HepG2 (cell line): ENCODE measurements around the gene SFI1. TPM values are rescaled to one million over a fixed set of nuclear protein-coding genes. Genes with fewer than 3 reads are reported as not detected.
A peak's percentile ranks its signal among the peaks of the same experiment; 100 is the strongest.

Experiments used
- CHD2 ChIP-seq: IDR thresholded peaks from 2 replicates; pipeline ENCODE4 v1.6.1; 2011; ENCODE audit warnings: low read depth, low read length, improper control_type of control experiment
- DMTF1 ChIP-seq: sonication (generic); formaldehyde crosslinking; IDR thresholded peaks from 2 replicates; pipeline ENCODE4 v1.4.0; 2020; ENCODE audit warnings: mild to moderate bottlenecking, missing genetic modification reagents
- E2F1 ChIP-seq: sonication (generic); formaldehyde crosslinking; IDR thresholded peaks from 2 replicates; pipeline ENCODE4 v1.5.0; 2020; ENCODE audit warnings: missing genetic modification reagents
- ELF1 ChIP-seq: sonication (generic); formaldehyde crosslinking; IDR thresholded peaks from 2 replicates; pipeline ENCODE4 v1.4.0; 2020; ENCODE audit warnings: missing genetic modification reagents
- FOXO1 ChIP-seq: sonication (generic); formaldehyde crosslinking; IDR thresholded peaks from 2 replicates; pipeline ENCODE4 v1.4.0; 2020; ENCODE audit warnings: missing genetic modification reagents
- NFKBIZ ChIP-seq: IDR thresholded peaks from 2 replicates; pipeline ENCODE4 v1.6.1; 2018; ENCODE audit warnings: missing genetic modification reagents, missing compliant biosample characterization
- PCBP1 ChIP-seq: fragments of 200-400 bp; formaldehyde crosslinking; IDR thresholded peaks from 2 replicates; pipeline ENCODE4 v1.6.1; 2017; ENCODE audit warnings: mild to moderate bottlenecking, low read depth, low read length, borderline replicate concordance
- RBM39 ChIP-seq: fragments of 200-400 bp; formaldehyde crosslinking; IDR thresholded peaks from one replicate; pipeline ENCODE4 v1.6.1; 2018; ENCODE audit warnings: antibody characterized with exemption, mild to moderate bottlenecking, low read depth, low read length; ENCODE audit not compliant: poor library complexity, severe bottlenecking
- RFX3 ChIP-seq: IDR thresholded peaks from 2 replicates; pipeline ENCODE4 v1.6.1; 2016; ENCODE audit warnings: missing biosample characterization, missing genetic modification reagents
- SPEN ChIP-seq: sonication (generic); formaldehyde crosslinking; IDR thresholded peaks from 2 replicates; pipeline ENCODE4 v1.5.1; 2020; ENCODE audit warnings: low read depth, mild to moderate bottlenecking, missing genetic modification reagents
- TFDP2 ChIP-seq: sonication (generic); formaldehyde crosslinking; IDR thresholded peaks from 2 replicates; pipeline ENCODE4 v1.4.0; 2020; ENCODE audit warnings: missing genetic modification reagents
- TOPORS ChIP-seq: sonication (generic); formaldehyde crosslinking; IDR thresholded peaks from 2 replicates; pipeline ENCODE4 v1.8.0; 2023; ENCODE audit warnings: mild to moderate bottlenecking, missing genetic modification reagents
- ZBTB38 ChIP-seq: sonication (generic); formaldehyde crosslinking; IDR thresholded peaks from 2 replicates; pipeline ENCODE4 v1.5.1; 2020; ENCODE audit warnings: mild to moderate bottlenecking, missing genetic modification reagents
- ZBTB44 ChIP-seq: sonication (generic); formaldehyde crosslinking; IDR thresholded peaks from 2 replicates; pipeline ENCODE4 v1.4.0; 2020; ENCODE audit warnings: missing genetic modification reagents
- ZMYM3 ChIP-seq: sonication (generic); formaldehyde crosslinking; IDR thresholded peaks from 2 replicates; pipeline ENCODE4 v1.5.1; 2020; ENCODE audit warnings: mild to moderate bottlenecking, missing genetic modification reagents
- ZNF331 ChIP-seq: sonication (generic); formaldehyde crosslinking; IDR thresholded peaks from 2 replicates; pipeline ENCODE4 v1.4.0; 2020; ENCODE audit warnings: missing genetic modification reagents
- ZNF432 ChIP-seq: sonication (generic); formaldehyde crosslinking; IDR thresholded peaks from 2 replicates; pipeline ENCODE4 v1.5.0; 2020; ENCODE audit warnings: missing genetic modification reagents, mild to moderate bottlenecking, borderline replicate concordance
- ZNF510 ChIP-seq: sonication (generic); formaldehyde crosslinking; IDR thresholded peaks from 2 replicates; pipeline ENCODE4 v1.4.0; 2020; ENCODE audit warnings: low read depth, mild to moderate bottlenecking, missing genetic modification reagents
- ZNF556 ChIP-seq: sonication (generic); formaldehyde crosslinking; IDR thresholded peaks from 2 replicates; pipeline ENCODE4 v1.4.0; 2020; ENCODE audit warnings: mild to moderate bottlenecking, missing genetic modification reagents, borderline replicate concordance
- ZNF607 ChIP-seq: sonication (generic); formaldehyde crosslinking; IDR thresholded peaks from 2 replicates; pipeline ENCODE4 v1.5.1; 2020; ENCODE audit warnings: missing genetic modification reagents, mild to moderate bottlenecking, borderline replicate concordance
- ZNF709 ChIP-seq: sonication (generic); formaldehyde crosslinking; IDR thresholded peaks from 2 replicates; pipeline ENCODE4 v1.5.0; 2020; ENCODE audit warnings: mild to moderate bottlenecking, missing genetic modification reagents
- ZNF746 ChIP-seq: sonication (generic); formaldehyde crosslinking; IDR thresholded peaks from 2 replicates; pipeline ENCODE4 v1.8.0; 2022; ENCODE audit warnings: mild to moderate bottlenecking, missing genetic modification reagents
- polyA plus RNA-seq, 8 experiments: library from polyadenylated mRNA; depleted of rRNA in 3 of 8; stranded (reverse) in 7 of 8; unstranded in 1 of 8; fragments of >200 nt; fragmentation: Illumina TruSeq in 4 of 8; extraction: Trizol in 4 of 8; gene quantifications; 2 replicates each; pipeline versions ENCODE4 v1.2.1 to v1.2.3, GENCODE V29; 2011 to 2016; ENCODE audit warnings: low read depth in 4 of 8, missing spikeins in 1 of 8, mixed read lengths in 1 of 8; ENCODE audit not compliant: insufficient read depth in 1 of 8
- total RNA-seq, 5 experiments: library from RNA; depleted of rRNA; stranded (reverse); fragments of >200 nt; fragmentation: Illumina TruSeq; extraction: Trizol; gene quantifications; 2 replicates each; pipeline ENCODE4 v1.2.3, GENCODE V29; 2016; ENCODE audit warnings: low read depth in 1 of 5

Gene SFI1
- total and polyA plus RNA-seq, 2 of the 13 experiments (the other 11 are each of a cell fraction or from before 2014, with no cell fraction given) = 20.5 to 40.1 TPM

- TF ChIP-seq ELF1 (CRISPR knock-in tag) = 0 out of 2 replicates have a peak, but pooled peaks have one; percentile 23
- TF ChIP-seq RBM39 = no peak
- peak; percentile 86 for TF ChIP-seq FOXO1 (CRISPR knock-in tag)
- peak; percentile 57; the same call in 1 of the 2 replicates for TF ChIP-seq TOPORS (CRISPR knock-in tag)
- TF ChIP-seq E2F1 (CRISPR knock-in tag) = no peak
- peak; percentile 72 for TF ChIP-seq ZMYM3 (CRISPR knock-in tag)
- no peak for TF ChIP-seq ZNF607 (CRISPR knock-in tag)
- no peak for TF ChIP-seq ZNF556 (CRISPR knock-in tag)
- no peak for TF ChIP-seq SPEN (CRISPR knock-in tag)
- TF ChIP-seq ZBTB38 (CRISPR knock-in tag) = no peak
- TF ChIP-seq ZBTB44 = no peak
- peak; percentile 86; the same call in 1 of the 2 replicates for TF ChIP-seq ZNF331 (CRISPR knock-in tag)
- no peak for TF ChIP-seq ZNF432 (CRISPR knock-in tag)
- TF ChIP-seq ZNF746 (CRISPR knock-in tag) = peak; percentile 91
- no peak for TF ChIP-seq ZNF709 (CRISPR knock-in tag)
- TF ChIP-seq PCBP1 = no peak
- 0 out of 2 replicates have a peak, but pooled peaks have one; percentile 53 for TF ChIP-seq ZNF510 (CRISPR knock-in tag)
- no peak for TF ChIP-seq DMTF1 (CRISPR knock-in tag)
- TF ChIP-seq CHD2 = no peak
- no peak for TF ChIP-seq RFX3 (CRISPR knock-in tag)
- TF ChIP-seq TFDP2 (CRISPR knock-in tag) = no peak
- TF ChIP-seq NFKBIZ (CRISPR knock-in tag) = peak; percentile 77; the same call in 1 of the 2 replicates
Measured at GRCh38 chr22:31579835-31580242, 83.5 kb downstream of the SFI1 start (continued).
